UCSD-AML1 (cell line): ENCODE results near the gene H1-8.

ENCODE experiments used
- DNase-seq: peaks from one replicate; lab custom pipeline; 2025; ENCODE audit not compliant: unreplicated experiment; lab: John Stamatoyannopoulos, UW

The H1-8 gene

DNA sequence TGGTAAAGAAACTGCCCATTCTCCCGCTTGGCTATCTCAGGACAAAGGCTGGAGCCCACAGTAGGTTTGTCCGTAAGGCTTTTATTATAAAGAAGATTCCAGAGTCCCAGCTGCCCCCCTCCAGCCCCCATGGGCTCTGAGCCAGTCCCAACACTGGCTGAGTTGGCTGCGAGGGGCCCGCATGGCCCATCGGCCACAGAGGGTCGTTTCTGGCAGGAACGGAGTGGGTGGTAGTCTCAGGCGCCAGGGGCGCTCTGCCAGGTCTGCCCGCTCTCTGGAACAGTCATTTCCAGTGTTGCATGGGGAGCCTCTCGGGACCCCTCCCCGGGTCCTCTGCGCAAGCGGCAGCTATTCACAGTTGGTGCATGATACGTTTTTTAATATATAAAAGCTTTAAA, 12.2 kb downstream of the H1-8 start:
- no peak for DNase-seq

DNA sequence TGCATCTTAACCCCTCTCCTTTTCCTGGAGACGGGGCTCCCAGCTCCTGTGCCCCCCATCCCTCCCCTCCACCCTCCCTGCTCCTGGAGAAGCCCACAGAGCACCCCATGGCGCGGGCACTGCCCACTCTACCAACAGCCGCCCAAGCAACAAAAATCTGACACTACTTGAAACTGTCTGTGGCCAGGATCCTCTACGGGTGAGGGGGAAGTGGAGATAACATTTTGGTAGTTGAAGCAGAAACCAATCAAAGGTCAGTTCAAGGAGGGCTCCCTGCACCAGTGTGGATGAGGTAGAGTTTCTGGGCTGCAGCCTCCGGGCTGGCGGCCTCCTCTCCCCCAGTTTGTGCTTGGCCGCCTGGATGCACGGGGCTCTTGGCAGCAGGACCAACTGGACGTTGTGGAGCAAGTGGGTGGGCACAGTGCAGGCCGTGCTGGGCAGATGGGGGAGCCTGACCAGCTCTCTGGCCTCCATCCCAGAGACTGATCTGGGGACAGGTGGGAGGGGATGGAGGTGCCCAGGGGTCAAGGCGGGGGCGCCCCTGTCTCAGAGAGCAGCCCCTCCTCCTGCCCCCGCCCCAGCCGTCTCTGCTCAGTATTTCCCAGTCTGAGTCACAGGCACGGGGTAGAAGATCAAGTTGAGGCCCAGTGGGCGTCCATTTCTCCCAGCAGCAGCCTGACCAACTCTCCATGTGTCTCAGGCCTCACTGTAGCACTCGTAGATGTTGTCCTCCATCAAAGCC, 12.8 kb downstream of the H1-8 start:
- no peak for DNase-seq

DNA sequence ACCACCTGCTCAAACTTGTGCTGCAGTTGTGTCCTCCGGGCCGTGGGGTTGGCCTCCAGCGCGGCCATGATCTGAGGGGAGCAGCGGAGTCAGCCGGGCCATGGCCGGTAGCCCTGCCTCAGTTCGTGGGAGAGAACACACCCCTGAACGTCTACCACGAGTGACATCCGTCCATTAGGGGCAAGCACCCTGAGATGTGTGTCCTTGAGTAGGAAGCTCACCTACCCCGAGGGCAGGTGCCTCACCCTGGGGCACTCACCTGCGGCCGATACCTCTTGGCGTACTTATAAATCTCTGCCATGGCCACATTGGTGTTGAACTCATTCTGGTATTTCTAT, 13.4 kb downstream of the H1-8 start:
- no peak for DNase-seq

DNA sequence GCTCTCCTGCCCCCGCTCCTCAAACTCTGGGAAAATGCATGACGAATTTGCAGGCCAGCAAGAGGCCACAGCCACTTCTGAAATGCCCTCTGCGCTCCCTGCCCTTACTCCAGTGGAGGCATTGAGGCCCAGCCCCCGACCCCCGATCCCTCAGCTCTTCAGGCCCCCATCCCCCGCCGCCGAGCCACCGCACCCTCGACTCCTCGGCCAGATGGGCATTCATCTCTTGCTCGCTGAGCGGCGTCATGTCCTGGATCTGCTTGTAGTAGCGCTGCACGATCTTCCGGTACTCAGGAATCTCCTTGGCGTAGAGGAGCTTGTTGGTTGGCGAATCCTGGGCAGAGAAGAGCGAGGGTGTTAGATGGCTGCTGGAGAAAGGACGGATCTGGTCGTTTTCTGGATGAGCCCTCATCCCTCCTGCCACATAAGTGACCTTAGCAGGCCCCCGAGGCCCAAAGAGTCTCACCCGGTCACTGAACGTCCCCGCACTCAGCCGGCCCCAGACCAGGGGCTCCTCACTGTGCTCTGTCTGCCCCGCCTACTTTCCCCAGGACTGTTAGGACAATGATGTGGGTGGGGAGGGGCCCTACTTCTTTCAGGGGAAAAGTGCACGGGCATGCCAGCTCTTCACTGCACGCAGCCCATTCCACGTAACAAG, 14.0 kb downstream of the H1-8 start:
- DNase-seq: no peak

DNA sequence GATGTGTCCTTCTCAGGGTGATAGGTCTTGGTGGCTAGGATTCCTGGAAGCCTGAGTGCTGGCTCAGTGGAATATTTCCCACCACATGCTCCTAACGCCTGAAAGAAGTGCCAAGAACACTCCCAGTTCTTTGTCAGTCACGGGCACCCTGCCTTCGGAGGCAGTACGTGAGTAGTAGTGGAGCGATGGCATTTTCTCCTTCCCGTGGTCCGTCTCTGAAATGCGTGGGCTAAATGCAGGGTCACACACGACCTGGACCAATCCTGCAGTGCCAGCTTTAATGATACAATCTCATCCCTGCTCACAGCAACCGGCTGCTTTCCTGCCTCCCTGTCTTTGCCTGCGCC, 14.5 kb downstream of the H1-8 start:
- DNase-seq: no peak

DNA sequence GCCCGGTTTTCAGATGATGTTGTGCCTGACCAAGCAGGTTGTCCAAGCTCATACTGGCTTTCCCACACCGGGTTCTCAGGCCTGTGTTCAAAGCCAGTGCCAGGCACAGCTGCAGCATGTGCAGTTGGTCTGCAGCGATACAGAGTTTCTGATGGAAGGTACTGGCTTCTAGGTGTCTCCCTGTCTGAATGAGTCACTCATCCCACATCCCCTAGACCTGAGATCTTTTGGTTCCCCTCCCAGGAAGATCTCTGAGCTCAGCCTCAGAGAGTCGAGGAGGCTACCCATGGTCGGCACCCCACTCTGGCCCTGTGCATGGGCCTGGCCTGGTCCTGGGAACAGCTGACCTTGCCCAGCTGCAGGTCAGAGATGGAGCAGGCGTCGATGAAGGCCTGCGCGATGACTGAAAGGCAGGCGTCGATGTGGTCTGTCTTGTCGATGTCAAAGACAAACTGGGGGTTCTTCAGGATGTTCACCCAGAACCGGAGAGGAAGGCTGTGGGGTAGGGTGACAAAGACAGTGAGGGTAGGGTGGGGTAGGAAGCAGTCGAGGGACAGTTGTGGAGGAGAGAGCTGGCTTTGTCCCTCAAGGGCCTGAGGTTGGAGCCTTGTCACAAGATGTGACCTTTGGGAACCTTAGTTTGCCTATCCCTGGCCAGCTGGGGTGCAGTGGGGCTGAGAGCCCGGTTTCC, 15.3 kb downstream of the H1-8 start:
- DNase-seq: no peak

DNA sequence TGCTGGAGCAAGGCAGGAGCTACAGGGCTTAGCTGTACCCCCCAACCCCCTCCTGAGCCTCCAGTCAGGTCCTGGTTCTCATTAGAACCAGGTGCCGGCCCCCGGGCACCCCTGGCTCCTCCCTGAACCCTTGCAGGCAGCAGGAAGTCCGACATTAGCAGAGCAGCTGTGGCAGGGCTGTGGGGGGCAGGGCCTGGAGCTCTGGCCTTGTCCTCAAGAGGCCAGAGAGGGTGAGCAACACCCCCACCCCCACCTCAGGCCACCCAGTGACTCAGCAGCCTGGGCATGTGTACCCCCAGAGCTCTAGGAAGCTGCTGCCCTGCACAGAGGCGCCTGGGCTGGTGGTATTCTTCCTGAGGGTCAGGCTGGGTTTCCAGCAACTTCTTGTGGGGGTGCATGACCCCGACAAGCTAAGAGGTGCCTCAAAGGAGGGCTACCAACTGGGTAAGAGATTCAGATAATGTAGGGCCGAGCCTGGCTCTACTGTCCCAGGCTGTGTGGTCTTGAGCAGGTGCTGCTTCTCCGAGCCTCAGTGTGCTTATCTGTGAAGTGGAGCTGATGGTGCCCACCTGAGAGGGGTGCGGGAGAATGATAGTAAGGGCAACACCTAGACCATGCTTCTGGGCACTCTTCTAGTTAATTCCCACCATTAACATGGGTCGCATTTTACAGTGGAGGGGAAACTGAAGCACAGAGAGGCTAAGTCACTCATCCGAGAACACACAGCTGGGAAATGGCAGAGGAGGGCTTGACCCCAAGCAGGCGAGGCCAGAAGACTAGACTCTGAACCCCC, 16.0 kb downstream of the H1-8 start:
- DNase-seq: no peak

DNA sequence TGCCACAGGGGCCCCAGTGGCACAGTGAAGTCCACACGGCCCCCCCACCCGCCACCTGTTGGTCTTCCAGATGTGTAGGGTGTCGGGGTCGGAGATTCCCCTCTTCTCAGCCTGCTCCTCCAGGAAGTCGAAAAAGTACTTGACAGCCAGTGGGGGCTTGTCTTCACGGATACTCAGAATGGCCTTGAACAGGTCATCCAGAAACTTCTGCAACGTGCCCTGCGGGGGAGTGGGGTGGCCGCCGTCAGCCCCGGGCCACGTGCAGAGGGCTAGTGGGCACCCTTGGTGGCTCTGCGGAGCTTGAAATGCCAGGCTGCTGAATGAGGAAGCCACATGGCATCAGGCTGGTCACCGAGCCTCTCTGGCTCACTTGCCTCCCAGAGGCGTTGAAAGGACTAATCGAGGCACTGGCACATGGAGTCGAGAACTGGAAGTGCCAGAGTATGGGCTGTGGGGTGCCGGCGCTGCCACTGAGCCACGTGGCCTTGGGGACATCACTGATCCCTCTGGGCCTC, 16.6 kb downstream of the H1-8 start:
- DNase-seq: no peak

DNA sequence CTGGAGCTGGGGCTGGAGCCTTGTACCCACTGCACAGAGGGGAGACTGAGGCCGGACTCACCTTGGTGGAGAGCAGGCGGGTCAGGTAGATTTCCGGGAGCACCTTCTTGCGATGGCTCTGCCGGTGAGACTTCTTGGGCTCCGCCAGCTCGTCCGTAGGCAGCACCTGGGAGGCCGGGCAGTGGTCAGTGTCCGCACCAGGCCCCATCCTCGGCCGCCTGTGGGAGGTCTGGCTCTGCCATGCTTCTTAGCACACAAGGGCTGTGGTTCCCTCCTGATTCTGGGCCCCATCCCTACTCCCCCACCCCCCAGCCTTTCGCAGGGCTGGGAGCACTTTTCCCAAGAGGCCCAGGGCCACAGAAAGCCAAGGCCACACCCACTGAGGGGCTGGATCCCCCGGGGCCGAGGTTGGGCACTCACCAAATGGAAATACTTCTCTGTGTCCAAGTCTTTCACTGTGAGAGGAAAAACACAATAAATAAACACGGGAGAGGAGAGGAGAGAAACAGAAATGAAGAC, 17.4 kb downstream of the H1-8 start:
- DNase-seq: no peak

DNA sequence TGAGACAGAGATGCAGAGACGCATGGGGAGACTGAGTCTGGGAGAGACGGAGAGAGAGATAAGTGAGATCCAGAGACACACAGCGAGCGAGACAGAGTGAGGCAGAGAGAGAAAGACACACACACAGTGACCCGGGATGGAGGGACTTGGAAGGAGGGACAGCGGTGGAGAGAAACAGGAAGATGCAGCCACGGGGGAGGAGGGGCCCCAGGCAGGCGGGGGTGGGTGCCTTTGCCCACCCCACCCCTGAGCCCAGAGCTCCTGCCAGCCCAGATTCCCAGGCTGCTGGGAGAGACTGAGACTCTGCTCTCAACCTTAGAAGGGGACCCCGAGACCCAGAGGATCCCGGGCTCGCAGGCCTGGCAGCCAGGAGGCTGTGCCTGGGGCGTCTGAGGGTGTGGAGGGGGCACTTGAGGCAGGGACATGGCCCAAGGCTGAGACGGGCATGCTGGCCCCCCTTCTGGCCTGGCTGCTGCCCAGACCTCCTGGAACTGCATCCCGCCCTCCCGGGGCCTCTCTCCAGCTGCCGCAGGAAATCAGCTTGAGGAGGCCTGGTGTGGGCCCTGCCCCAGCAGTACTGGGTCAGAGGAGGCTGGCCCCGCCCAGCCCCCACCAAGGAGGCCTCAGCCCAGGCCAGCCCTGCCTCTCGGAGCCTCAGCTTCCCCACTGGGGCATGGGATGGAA, 18.1 kb downstream of the H1-8 start:
- DNase-seq: no peak

DNA sequence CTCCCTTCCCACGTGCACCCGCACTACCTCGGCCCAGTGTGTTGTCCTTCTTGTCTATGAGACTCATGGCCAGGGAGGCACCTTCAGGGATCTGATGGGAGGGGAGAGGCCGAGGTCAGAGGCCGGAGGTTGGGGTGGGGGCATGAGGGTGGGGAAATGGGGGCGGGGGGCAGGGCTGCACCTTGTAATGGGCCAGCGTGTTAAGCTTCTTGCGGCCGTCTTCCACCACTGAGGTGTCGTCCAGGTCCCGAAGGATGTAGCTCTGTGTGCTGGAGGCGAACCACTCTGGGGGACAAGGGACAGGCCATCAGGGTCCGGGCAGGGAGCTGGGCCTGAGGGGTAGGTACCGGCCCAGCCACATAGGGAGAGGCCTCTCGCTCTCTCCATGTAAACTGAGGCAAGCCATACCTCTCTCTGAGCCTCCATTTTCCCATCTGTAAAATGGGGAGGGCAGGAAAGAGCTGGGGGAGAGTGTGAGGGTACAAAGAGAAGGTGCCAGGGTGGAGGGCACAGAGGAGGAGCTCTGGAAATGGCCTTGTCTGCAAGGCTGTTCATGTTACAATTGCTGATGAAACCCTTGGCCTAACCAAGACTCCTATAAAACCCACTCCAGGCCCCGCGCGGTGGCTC, 18.8 kb downstream of the H1-8 start:
- DNase-seq: no peak

DNA sequence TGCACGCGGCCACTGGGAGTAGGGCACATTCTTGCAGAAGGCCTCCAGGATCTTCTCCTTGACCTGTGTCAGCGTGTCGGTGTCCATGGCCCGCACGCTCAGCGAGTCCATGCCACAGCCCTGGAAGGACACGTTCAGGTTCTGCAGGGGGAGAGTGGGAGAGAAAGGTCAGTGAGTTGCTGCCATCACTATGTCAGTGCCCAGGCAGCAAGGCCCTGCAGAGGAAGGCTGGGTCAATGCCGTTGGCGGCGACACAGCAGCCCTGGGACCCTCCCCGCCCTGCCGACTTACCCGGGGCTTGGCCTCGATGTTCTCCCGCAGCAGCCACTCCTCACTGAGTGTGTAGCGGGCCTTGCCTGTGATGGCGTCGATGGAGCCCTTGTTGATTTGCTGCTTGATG, 19.8 kb downstream of the H1-8 start:
- DNase-seq: no peak

DNA sequence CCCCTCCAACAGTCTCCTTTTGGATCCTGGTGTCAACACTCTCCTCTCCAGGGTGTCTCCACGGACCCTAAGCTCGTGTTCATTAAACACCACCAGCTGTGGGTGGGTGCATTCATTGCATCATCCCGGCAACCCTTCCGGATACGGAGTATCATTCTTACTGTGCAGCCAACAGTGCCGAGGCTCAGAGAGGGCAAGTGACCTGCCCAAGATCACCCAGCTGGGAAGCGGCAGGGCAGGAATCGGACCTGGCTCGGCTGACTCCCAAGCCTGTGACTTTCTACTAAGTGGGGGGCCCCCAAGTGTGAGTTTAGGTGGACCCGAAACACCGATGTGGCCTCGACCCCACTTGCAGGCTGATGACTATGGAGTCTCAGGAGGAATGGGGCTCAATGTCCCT, 20.4 kb downstream of the H1-8 start:
- DNase-seq: no peak

DNA sequence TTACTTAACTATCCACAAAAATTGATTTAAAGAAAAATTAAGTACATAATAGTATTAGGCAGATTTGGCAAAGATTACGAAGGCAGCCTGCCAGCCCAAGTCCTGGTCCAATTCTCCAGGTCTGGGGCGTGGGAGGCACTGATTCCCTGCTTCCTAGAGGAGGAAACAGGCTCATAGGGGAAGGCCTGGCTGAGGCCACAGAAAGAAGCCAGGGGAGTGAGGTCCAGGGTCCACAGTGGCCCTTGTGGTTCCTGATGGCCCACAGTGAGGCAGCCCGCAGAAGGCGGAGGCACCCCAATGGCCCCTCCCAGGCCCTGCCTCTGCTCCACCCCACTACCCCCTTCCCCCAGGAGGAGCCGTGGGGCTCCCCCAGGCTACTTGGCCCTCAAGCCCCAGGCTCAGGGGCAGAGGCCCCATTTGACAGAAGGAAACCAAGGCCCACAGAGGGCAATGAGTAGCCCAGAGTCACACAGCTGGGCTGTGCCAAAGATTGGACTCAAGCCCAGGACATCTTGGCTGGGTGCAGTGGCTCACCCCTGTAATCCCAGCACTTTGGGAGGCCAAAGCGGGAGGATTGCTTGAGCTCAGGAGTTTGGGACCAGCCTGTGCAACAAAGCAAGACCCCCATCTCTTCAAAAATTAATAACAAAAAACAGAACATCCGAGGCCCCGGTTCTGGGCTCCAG, 21.0 kb downstream of the H1-8 start:
- no peak for DNase-seq

DNA sequence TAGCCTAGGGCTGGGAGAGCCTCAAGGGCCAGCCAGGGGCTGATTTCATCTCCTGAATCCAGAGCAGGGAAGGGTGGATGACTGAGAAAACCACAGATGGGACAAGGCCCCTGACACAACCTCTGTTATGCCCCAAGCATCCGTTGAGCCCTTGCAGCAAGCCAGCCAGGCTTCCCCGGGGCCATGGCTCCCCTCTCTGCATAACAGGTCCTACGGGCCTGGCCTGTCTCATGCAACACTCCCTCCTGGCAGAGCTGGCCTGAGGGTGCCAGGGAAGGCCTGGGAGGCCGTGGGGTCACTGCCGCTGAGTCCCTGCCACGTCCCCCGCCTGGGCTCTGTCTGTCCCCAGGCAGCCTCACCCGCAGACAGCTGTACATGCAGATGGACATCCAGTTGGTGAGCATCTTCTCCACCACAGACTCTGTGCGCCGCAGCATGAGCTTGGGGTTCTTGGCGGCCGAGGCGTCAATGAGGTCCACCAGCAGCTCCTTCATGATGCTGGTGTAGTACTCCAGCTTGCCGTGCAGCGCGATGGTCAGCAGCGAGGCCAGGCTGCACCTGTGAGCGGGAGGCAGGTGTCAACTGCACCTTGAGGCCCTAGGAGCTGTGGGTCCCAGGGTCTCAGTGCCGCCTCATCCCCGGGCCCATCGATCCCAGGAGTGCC, 22.1 kb downstream of the H1-8 start:
- DNase-seq: no peak

DNA sequence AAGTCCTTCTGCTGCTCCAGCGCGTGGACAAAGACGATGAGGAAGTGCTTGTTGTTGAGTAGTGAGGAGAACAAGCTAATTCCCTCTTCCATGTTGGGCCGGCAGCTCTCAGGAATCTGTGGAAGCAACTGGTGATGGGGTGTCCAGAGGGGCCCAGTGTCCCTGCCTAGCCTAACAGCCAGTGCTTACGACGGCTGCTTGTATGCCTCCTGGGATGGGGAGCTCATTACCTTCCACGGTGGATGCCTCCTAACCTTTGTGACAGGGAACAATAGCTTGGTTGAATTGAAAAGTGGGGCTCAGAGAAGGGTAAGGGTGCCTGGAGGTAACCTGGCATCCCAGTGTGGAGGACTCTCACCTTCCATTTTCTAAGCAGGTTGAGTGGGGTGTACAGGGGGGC, 22.9 kb downstream of the H1-8 start:
- no peak for DNase-seq

DNA sequence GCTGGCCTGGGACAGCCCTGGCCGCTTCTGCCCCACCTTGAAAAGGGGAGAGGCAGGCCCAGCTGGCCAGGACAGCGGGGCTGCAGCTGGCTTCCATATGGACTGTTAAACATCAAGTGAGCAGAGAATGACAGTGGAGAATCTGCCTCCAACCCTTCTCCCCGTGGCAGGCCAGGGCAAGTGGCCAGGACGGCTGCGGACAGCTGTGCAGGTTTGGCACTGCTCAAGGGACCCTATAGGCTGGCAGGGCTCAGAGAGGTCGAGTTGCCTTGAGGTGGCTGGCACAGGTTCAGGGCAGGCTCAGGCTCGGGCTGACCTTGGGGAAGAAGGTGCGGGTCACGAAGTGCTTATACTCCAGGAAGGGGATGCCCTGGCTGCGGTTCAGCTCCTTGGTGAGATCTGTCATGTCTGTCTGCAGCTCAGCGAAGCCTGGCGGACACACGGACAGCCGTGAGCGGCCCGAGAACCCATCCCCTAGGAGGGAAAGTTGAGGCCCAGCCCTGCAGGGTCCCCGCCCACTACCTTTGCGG, 24.3 kb downstream of the H1-8 start:
- DNase-seq: no peak

DNA sequence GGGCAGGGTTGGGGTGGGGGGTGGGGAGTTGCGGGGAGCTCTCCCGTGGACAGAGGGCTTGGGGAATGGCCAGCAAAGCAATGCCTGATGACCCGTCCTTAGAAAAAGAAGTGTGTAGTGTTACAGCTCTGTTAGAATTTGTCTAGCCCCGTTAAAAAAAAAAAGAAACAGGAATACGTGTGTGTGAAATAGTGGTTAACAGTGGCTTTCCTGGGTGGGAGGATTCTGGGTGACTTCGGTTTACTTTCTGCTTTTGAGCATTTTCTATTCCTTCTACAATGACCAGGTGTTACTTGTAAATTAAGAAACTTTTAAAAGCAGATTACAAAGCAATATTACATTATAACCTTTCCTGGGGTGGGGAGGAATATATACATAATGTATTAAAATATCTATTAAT, 25.0 kb downstream of the H1-8 start:
- DNase-seq: no peak

DNA sequence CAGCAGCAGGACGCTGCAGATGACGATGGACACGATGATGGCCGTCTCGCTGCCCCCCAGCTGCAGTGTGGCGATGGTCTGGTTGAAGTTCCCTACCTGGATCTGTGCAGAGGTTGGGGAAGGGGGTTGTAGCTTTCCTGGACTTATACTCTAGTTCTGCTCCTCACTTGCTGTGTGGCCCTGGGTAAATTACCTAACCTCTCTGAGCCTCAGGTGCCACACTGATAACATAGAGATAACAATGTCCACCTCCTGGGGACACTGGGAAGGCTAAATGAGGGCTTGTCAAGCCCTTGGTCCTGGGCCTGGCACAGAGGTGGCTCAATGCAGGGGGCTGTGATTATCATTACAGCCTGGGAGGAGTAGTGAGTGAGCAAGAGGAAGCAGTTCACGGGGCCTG, 26.9 kb downstream of the H1-8 start:
- no peak for DNase-seq
